Bone marrow (tissue), 2 donors: ENCODE measurements around the gene MSI1.

ENCODE experiments used
- DNase-seq, 2 donors: peaks; one replicate each; lab custom pipeline; 2025; lab: John Stamatoyannopoulos, UW

MSI1 gene

DNA sequence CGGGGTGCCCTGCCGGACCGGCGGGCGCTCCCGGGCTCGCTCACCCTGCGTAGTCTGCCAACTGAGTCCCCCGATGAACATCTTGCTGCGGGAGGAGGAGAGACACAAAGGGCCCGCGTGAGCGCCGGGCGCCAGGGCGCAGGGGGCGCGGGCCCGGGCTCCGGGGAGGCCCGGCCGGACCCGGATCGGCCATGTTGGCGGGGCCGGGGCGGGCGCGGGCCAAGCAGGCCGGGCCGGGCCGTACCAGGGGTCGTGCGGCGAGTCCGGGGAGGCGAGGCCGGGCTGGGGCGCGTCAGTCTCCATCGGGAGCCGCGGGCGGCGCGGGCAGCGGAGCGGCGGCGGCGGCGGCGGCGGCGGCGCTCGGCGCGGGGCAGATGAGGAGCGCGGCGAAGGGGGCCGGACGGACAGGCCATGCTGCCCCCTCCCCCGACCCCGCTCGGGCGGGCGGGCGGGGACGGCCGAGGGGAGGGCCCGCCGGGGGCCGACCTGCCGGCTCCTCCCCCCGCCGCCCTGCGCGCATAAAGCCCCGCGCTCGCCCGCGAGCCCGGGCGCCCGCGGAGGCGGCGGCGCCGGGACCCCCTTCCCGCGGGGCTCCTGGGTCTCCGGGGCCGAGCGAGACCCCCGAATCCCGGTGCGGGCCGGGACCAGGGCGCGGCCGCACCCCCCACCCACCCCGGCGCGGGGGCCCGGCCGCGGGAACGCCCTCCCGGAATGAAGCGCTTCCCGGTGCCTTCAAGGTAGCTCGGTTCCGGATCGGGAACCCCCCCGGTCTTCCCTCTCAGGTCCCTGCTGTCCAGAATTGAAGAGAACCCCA lies at the start of gene MSI1:
MSI1 (minus strand) TSS at position 376 of the 814 bp plus-strand sequence; CDS start at position 303, 73 bp downstream.
- DNase-seq = no peak

DNA sequence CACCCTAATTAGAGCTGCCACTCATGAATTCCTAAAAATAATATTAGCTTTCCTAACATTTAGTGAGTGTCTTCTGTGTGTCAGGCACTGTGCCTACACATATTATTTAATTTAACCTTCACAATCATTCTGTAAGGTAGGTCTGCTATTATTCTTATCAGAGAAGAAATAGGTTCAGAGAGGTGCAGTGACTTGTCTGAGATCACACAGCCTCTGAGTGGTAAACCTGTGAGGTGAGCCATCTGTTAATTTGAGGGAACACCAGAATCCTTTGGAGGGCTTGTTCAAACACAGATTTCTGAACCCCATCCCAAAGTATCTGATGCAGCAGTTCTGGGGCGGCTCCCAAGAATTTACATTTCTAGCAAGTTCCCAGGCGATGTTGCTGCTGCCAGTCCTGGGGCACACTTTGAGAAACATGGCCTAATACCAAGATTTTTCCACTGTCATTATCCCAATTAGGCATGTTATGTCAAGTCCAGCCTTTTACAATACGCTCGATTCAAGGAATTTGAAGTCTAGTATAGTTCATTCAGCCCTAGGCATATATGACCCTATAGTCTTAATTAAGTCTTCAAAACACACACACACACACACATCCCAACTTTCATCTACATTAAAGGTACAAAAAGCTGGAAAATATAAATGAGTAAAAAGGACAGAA lies 49.1 kb upstream of the MSI1 start:
- DNase-seq = no peak

DNA sequence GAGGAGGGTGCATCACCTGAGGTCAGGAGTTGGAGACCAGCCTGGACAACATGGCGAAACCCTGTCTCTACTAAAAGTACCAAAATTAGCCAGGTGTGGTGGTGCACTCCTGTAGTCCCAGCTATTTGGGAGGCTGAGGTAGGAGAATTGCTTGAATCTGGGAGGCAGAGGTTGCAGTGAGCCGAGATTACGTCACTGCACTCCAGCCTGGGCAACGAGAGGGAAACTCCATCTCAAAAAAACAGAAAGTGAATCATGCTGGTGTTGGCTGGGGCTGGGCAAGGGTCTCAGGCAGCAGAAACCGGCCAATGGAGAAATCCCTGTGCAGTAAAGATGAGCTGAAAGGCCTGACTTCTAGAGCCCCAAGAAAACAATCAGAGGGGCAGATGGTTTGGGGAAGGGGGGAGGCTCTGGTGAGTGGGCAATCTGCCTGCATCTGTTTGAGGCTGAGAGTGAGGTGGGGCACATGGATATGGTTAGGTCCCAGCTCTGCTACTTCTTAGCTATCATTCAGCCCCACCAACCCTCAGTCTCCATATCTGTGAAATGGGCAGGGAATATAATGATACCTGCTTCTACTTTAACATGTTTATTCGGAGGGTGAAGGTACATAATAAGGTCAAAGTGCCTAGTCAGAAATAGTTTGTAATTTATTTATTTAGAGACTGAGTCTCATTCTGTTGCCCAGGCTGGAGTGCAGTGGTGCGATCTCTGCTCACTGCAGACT lies 47.7 kb upstream of the MSI1 start:
- DNase-seq = no peak

DNA sequence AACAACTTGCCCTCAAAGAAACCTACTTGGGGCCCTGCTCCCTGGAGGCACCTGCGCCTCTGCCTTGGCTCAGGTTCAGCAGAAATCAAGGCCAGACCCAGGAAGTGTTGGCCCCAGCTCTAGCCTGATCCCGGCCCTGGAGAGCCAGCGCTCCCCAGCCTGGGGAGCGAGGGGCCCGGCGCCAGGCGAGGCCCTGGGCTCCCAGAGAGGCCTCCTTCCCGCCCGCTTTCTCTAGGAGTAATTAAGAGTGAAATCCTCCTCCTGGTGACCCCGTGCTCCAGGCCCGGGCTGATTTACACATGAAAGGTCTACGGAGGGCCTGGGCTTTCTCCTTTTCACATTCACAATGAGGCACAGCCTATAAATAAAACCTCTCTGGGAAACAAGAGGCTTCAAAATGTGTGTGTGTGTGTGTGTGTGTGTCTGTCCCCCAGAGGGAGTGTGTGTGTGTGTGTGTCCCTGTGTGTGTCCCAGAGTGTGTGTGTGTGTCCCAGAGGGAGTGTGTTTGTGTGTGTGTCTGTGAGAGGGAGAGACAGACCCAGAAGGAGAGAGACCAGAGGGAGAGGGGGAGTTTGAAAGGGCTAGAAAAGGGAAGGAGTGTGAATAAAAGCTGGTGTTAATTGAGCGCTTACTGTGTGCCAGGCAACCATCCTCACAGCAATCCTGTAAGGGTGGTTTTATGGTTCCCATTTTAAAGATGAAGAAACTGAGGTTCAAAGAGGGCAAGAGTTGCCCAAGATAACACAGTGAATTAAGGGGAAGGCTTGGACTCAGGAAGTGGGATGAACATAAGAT lies 45.1 kb upstream of the MSI1 start:
- DNase-seq = no peak

DNA sequence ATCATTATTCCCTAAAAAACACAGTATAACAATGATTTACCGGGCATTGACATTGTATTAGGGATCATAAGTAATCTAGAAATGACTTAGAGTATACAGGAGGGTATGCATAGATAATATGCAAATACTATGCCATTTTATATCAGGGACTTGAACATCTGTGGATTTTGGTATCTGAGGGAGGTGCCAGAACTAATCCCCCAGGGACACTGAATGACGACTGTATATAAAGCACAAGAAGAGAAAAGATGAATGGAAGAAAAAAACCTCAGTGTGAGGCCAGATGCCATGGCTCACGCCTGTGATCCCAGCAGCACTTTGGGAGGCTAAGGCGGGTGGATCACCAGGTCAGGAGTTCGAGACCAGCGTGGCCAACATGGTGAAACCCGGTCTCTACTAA lies 43.5 kb upstream of the MSI1 start:
- DNase-seq = no peak

DNA sequence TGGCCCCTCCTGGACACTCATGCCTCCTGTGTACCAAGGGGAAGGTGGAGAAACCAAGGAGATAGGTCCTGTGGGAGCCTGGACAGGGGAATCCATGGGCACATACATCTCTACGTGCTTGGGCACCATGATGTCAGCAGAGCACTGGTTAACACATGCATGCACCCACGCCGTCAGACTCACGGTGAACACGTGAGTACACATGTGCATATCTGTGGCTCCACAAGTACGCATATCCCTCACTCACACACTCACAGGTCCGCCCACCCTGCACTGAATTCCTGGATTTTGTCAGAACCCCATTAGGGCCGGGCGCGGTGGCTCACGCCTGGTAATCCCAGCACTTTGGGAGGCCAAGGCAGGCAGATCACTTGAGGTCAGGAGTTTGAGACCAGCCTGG lies 39.8 kb upstream of the MSI1 start:
- no peak for DNase-seq

DNA sequence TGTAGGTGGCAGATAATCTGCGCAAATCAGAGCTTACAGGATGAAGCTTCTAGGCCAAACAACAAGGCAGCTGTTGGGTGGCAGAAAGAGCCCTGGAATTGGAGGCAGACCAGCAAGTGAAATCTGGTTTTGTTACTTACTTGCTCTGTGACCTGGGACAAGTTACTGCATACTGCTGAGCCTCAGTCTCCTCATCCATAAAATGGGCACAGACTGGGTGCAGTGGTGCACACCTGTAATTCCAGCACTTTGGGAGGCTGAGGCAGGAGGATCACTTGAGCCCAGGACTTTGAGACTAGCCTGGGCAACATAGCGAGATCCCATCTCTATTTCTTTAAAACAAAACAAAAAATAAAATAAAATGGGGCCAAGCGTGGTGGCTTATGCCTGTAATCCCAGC lies 37.6 kb upstream of the MSI1 start:
- DNase-seq = no peak

DNA sequence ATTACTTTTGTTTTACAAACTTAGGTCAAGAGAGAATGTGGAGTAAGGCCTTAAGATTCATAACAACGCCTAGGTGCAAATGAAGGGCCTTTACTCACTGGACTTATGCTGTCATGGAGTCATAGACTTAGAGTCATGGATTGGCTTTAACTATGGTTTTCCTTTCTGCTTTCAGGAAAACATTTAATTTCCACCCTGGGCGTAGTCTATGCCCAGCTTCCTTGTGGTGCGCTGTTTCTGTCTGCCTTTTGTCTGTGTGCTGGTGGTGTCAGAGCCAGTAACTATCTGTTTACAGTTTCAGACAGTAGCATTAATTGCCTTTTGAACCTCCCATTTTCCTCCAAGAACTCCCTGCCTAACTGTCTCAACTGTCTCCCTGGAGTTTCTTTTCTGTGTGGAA lies 37.1 kb upstream of the MSI1 start:
- DNase-seq = no peak

DNA sequence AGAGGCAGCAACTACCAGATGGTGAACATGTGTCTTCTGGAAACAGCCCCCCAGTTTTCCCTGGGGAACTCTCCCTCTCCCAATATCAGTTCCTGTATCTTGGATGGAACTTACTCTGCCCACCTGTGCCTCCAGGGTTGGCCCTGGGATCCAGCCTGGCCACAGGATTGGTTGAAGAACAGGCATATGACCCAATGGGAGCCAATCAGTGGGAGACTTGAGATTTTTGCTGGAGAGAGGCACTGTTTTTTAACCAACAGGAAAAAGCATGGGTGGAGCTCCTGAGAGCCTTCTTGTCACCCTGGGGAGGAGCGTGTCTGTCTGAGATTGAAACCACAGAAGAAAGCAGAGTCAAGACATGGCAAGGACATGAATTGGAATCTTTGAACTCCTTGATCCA lies 35.3 kb upstream of the MSI1 start:
- no peak for DNase-seq

DNA sequence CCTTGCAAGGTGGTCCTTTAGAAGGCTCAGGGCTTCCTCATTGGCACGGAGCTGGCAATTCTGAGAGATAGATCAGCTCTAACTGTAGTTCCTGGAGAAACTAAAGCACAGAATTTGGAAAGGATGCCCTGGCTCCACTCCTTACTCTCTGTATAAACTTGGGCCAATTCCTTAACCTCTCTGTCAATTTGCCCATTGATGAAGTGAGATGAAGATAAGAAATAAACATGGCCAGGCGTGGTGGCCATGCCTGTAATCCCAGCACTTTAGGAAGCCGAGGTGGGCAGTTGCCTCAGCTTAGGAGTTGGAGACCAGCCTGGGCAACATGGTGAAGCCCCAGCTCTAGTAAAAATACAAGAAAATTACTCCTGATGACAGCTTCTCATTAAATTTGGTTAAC lies 34.9 kb upstream of the MSI1 start:
- DNase-seq = no peak

DNA sequence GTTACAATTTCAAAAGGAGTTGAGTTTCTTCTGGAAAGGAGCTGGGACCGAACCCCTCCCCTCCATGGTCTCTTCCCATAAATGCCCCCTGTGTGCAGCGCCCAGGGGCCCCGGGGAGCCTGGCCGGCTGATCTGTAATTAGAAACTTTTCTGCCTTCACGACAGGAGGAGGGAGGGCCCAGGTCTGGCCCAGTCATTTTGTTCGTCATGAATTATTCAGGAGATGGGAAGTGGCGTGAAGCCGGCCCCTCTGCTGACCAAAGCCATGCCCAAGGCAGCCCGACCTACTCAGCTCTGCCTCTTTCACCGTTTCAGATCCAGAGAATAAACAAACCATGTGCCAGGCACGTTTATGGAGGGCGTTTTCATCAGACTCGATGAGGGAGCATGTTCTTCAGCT lies 33.3 kb upstream of the MSI1 start:
- no peak for DNase-seq

DNA sequence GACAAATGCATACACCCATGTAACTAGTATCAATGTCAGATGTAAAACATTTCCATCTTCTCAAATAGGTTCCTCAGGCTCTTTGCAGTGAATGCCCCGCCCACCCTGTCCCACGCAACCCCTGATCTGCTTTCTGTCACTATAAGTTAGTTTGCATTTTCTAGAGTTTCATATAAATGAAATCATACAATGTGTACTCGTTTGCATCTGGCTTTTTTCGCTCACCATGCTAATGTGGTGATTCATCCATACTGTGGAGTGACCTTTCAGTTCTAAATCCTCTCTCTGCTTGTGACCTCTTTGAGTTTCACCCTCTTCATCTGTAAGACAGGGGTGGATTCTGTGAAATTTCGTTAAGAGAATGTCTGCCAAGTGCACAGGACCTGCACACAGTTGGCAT lies 30.6 kb upstream of the MSI1 start:
- DNase-seq = no peak

DNA sequence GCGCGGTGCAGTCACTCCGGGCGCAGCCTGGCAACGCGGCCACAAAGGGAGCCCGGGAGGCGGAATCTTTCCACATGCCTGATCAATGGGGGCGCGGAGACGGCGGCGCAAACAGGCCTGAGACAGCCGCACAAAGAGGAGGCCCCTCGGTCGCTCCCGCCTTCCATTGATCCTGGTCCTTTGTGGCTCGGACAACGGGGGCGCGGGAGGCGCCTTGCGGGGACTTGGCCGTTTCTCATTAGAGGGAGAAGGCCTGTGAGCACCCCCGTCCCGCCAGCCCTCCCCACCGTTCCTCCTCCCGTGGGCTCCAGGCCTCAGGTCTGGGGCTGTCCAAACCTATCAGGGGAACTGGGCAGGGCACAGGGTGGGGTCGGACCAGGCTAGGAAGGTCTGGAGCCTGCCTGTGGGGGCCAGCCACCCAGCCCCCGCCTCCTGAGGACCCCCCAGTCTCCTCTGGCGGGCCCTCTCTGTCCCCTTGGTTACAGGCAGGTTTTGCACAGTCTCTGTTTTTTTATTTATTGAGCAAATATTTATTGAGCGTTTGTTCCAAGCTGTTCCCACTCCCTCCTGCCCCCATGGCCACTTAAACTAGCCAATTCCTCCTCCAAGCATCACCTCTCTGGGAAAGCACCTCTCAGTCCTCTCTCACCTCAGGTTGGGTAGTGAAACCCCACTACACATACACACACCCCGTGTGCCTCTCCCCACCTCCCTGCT lies 29.0 kb upstream of the MSI1 start:
- no peak for DNase-seq

DNA sequence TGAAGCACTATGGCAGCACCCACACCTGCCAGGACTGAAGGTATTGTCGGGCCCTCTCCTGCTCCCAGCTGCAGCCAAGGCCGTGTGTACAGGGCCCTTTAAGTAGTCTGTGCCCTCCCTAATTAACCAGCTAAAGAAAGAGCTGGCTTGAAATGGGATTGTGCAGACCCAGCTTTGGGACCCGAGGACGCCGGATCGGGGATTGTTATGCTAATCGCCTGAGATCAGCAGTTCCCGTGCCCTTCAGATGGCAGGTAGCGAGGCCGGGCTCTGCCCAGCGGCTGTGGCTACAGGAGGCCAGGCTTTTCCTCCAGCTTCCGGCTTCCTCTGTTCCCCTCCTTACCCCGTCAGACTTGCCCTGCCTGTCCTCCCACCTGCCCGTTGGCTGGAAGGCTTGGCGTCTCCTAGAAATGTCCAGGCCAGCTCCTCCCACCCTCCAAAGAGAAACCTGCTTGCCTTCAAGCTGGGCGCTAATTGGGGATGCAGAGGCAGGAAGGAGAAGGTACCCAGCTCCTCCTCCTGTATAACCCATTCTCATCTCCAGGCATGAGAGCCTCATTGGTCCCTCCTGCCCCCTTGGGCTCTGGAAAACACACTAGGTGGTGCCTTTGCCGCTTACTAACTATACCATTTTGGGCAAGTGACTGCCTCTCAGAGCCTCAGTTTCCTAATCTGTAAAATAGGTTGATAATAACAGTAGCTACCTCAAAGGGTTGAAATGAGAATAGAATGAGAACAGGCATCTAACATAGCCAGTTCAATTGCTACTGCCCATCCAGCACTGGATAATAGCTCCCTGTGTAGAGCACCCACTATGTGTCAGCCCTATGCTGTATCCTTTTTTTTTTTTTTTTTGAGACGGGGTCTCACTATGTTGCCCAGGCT lies 25.8 kb upstream of the MSI1 start:
- no peak for DNase-seq

DNA sequence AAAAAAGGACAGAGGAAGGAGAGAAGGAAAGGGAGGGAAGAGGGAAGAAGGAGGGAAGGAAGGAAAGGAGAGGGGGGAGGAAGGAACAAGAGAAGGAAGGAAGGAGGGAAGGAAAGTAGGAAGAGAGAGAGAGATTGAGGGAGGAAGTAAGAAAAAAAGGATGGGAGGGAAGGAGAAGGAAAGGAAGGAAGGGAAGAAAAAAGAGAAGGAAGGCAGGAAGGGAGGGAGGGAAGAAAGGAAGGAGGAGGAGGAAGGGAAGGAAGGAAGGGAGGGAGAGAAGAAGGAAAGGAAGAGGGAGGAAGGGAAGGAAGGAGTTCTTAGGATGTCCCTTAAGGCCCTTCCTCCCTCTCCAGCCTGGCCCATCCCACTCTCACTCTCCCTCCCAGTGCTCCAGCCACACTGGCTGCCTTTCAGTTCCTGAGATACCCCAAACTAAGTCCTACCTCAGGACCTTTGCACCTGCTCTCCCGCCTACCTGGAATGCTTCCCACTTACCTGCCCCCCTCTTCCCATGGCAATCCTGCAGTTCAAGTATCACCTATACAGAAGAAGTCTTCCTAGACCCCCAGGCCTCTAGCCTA lies 21.7 kb upstream of the MSI1 start:
- no peak for DNase-seq

DNA sequence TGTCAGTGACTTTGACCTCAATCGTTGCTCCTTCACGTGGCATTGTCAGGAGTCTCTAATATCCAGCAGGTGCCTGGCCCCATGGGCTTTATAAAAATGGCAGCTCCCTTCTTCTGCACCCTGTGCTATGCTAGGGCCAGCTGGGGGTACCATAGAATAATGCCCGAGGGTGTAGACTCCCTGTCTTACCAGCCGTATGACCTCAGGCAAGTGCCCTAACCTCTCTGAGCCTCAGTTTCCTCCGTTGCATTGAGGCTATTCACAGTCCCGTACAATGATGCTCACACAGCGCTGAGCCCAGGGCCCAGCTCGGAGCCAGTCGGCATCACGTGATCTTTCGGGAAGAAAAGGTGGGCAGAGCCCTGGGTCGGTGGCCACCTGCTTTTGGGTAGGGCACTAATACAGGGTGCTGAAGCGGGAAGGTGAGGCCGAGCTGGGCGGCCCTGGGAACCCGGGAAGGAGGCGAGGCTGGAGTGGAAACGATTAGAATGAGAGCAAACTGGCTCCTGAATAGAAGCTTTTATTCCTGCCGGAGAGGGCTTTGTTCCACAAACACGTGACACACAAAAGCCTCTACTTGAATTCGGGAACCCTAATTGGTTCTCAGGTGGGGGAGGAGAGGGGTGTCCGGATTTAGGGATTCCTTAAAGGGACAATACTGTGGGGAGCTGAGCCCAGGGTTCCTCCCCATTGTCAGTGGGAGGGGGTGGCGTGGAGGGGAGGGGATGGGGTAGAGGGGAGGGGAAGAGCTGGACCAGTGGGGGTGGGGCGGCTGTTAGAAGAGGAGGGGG lies 19.9 kb upstream of the MSI1 start:
- no peak for DNase-seq

DNA sequence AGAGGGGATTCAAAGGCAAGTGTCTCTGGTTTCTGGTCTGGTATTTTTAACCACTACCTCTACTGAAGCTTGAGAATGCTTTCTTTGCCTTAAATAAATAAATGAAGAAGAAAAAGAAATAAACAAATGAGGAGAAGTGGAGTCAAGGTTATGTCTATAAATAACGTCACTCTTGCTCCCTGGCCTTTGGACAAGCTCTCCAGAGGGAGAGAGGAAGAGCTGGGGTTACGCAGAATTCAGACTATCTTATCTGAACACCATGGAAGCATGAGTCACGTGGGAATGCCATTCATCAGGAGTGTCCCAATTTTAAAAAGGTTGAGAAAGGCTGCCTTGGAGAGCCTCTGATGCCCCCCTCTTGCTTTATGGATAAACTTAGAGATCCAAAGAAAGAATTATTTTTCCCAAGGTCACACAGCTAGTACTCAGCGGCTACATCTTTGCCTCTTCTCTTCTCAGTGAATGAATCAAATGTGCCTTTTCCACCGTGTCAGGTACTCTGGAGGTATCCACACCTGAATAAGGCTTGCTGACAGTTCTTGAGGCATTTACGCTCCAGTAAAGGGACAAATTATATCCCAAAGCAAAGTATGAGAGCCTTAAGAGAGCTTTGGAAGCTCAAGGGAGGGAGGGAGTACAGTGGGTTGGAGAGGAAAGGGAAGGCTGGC lies 12.9 kb upstream of the MSI1 start:
- no peak for DNase-seq

DNA sequence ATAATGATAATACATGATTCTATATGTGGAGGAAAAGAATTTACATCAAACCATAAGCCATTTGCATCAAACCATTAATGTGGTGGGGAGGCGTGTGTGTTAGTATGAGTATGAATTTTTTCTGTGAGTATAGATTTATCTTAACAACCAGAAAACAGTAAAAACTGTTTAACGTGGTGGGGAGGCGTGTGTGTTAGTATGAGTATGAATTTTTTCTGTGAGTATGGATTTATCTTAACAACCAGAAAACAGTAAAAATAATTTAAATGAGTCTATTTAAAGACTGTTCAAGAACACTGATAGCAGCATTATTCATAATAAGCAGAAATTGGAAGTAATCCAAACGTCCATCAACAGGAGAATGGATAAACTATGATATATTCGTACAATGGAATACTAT lies 9.1 kb upstream of the MSI1 start:
- no peak for DNase-seq

DNA sequence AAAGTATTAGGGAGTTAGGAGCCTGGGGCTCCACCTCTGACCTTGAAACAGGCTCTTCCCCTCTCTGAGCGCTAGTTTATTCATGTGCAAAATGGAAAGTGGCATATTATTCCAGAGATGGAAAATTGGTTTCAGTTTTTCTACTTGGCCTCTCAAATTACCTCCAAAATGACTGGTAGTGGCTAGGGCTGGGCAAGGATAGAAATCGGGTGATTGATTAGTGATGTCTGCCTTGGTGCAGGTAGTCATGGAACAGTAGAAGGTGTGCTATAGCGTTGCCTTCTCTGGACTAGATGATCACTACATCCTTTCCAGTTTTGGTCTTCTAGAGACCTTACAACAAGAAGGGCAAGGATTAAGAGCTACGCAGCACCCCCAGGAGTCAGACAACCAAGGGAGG lies 8.6 kb upstream of the MSI1 start:
- DNase-seq = no peak
